GM21576 (cell line): ENCODE data around the gene LRBA.

ENCODE experiments used
- ATAC-seq: cut with Tn5 transposase; IDR thresholded peaks from one replicate; pipeline ENCODE4 v1.9.1; 2021; ENCODE audit warnings: mild to moderate bottlenecking, moderate library complexity; ENCODE audit not compliant: unreplicated experiment

The LRBA gene

GRCh38 chr4:150600812-150601445 lies 414.2 kb downstream of the LRBA start:
- ATAC-seq, result no peak

- no peak for ATAC-seq
Measured at GRCh38 chr4:150599547-150599946, 415.5 kb downstream of the LRBA start.

GRCh38 chr4:150598909-150599308 lies 416.2 kb downstream of the LRBA start:
- ATAC-seq, result no peak

- ATAC-seq, result no peak
Measured at GRCh38 chr4:150593996-150594395, 421.1 kb downstream of the LRBA start.

GRCh38 chr4:150591904-150592303 lies 423.2 kb downstream of the LRBA start:
- no peak for ATAC-seq

GRCh38 chr4:150591406-150591805 lies 423.7 kb downstream of the LRBA start:
- ATAC-seq, result no peak

- no peak for ATAC-seq
Measured at GRCh38 chr4:150590631-150591030, 424.5 kb downstream of the LRBA start.

GRCh38 chr4:150589157-150589556 lies 425.9 kb downstream of the LRBA start:
- ATAC-seq, result no peak

GRCh38 chr4:150588316-150588715 lies 426.8 kb downstream of the LRBA start:
- no peak for ATAC-seq

GRCh38 chr4:150586162-150586810 lies 428.8 kb downstream of the LRBA start:
- no peak for ATAC-seq

GRCh38 chr4:150585611-150586010 lies 429.5 kb downstream of the LRBA start:
- no peak for ATAC-seq

GRCh38 chr4:150584111-150584915 lies 430.8 kb downstream of the LRBA start:
- ATAC-seq, result no peak

- no peak for ATAC-seq
Measured at GRCh38 chr4:150583287-150584110, 431.6 kb downstream of the LRBA start.

GRCh38 chr4:150582873-150583286 lies 432.2 kb downstream of the LRBA start:
- ATAC-seq, result no peak

GRCh38 chr4:150582146-150582872 lies 432.8 kb downstream of the LRBA start, which contains the start of gene MAB21L2:
MAB21L2 (plus strand) TSS chr4:150582151; CDS start chr4:150583030, 879 bp downstream.
- no peak for ATAC-seq

- ATAC-seq, result no peak
Measured at GRCh38 chr4:150581641-150582051, 433.4 kb downstream of the LRBA start.

- no peak for ATAC-seq
Measured at GRCh38 chr4:150581056-150581605, 434.0 kb downstream of the LRBA start.

- no peak for ATAC-seq
Measured at GRCh38 chr4:150580306-150580705, 434.8 kb downstream of the LRBA start.

GRCh38 chr4:150579551-150580234 lies 435.4 kb downstream of the LRBA start:
- ATAC-seq, result no peak
